Fibroblast of mammary gland (primary cell): ENCODE data around the gene FAM83E.

ENCODE experiments used
- DNase-seq: peaks from one replicate; pipeline ENCODE4 v3.0.0-alpha.2; 2010; ENCODE audit warnings: low read depth
- H3K4me3 ChIP-seq: 2 replicates; pipeline ENCODE4 v1.5.1; 2011; ENCODE audit warnings: low read depth, mild to moderate bottlenecking, low read length, moderate library complexity; ENCODE audit not compliant: control insufficient read depth
- TF ChIP-seq, protein P1 (sequence below): conservative IDR thresholded peaks from 2 replicates; pipeline ENCODE4 v1.5.1; 2011; ENCODE audit warnings: low read depth, low read length, inconsistent platforms; ENCODE audit not compliant: control insufficient read depth, insufficient read depth

Gene FAM83E

DNA sequence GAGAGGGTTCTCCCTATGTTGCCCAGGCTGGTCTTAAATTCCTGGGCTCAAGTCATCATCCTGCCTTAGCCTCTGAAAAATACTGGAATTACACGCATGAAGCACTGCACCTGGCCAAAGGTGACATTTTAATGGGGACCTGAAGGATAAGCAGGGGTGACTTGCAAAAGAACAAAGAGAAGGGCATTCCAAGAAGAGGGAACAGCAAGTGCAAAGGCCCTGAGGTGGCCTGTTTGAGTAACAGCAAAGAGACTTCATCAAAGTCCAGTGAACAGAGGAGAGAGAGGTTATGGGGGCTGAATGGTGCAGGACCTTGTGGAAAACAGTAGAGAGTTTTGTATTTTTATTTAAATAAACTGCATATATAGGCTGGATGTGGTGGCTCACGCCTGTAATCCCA lies 27.0 kb upstream of the FAM83E start:
- no peak overlapping the region for H3K4me3 ChIP-seq
- no peak for DNase-seq
- TF ChIP-seq, protein P1, sequence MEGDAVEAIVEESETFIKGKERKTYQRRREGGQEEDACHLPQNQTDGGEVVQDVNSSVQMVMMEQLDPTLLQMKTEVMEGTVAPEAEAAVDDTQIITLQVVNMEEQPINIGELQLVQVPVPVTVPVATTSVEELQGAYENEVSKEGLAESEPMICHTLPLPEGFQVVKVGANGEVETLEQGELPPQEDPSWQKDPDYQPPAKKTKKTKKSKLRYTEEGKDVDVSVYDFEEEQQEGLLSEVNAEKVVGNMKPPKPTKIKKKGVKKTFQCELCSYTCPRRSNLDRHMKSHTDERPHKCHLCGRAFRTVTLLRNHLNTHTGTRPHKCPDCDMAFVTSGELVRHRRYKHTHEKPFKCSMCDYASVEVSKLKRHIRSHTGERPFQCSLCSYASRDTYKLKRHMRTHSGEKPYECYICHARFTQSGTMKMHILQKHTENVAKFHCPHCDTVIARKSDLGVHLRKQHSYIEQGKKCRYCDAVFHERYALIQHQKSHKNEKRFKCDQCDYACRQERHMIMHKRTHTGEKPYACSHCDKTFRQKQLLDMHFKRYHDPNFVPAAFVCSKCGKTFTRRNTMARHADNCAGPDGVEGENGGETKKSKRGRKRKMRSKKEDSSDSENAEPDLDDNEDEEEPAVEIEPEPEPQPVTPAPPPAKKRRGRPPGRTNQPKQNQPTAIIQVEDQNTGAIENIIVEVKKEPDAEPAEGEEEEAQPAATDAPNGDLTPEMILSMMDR, result no peak

DNA sequence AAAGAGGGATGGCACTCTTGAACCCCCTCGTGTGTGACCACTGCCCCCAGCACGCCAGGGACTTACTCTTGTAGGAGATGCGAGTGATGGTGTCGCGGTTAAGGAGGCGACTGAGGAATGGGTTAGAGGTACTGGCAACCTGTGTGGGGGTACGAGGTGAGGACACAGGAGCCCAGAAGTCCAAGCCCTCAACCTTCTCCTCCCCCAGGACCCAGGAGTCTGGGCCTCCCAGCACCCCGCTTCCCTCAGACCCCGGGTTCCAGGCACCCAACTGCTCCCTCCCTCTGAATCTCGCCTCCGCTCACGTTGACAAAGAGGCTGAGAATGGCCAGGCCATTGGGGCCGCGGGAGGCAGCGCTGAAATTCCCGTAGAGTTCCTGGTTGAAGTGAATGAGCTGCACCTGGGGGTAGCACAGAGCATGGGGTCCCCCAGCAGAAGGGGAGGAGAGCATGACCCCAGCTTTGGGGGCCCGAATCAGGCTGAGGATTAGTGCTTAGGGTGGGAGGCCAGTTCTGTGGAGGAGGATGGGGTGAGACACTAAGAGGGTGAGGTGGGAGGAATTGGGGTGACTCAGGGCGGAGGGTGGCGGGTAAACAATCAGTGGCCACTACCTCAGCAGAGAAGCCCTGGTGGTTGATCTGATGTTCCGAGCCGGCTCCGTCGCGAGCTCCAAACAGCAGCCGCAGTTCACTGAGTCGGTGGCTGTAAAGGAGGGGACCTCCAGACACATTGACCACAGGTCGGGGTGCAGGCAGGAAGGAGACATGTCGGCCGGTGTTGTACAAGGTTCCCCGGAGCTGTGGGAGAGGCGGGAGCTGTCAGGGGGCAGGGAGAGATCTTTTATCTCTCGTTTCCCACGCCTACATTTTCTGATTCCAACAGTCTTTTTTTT lies 24.9 kb upstream of the FAM83E start:
- TF ChIP-seq, protein P1, result no peak
- no peak for DNase-seq
- no peak overlapping the region for H3K4me3 ChIP-seq

DNA sequence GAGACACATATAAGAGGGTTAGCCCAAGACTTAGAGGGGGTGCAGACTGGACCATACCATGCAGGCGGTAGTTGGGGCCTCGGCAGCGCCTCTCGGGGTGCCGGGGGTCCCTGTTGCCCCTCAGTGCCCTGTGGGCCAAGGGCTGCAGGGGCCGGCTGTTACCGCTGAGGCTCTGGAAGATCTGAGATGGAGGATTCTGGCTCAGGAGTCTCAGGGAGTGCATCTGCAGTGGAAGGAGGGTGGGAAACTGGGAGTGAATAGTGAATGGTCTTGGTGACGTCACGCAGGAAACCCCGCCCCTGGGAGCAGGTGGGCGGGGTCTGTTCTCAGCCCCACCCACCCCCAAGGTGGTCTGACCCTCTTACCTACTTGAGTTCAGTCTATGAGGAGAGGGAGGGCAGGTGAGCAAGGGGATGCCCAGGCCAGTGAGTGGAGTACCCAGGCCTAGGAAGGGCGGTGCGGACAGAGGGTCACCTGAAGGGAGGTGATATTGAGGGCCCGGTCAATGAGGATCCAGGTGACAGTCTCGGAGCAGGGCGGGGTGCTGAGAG lies 24.0 kb upstream of the FAM83E start:
- H3K4me3 ChIP-seq, result no peak overlapping the region
- TF ChIP-seq, protein P1, result no peak
- no peak for DNase-seq

DNA sequence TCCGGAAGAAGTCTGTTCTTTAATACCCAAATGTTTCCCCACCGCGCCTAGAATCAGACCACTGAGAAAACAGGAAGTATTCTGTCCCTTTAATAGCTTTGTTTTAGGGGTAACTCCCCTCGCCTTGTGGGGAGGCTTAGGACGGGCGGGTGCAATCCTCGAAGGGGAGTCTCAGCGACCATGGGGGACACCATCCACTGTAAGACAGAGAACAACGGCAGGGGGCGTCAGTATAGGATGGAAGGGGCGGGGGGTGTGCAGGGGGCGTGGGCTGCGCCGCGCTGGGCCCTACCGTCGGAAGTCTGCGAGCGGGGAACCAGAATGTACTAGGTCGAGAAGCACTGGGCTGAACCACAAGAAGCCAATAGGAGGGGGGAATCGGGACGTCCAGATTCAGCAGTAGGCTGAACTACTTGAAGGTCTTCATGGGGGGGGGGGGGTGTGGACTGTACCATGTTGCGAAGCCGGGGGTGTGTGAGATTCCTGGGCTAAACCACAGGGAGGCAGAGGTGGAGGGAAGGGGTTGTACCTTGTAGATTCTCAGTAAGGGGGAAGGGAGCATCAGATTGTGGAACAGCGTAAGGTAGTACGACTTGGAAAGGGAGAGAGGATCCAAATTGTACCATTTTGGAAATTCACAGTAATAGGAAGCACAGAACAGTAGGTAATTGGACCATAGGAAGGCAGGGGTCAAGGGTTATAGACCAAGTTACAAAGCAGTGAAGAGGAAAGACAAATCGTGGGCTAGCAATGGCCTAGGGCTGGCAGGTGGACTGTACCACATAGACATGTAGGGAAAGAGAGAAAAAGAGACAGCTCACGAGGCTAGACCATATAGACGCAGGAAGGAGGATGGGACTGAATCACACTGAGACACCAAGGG lies 23.3 kb upstream of the FAM83E start:
- peak; percentile 91 for DNase-seq
- H3K4me3 ChIP-seq, result peak overlapping the region; percentile 50
- TF ChIP-seq, protein P1, result no peak

- TF ChIP-seq, protein P1, result no peak
- DNase-seq, result peak; percentile 93
- H3K4me3 ChIP-seq, result peak overlapping the region; percentile 50
These were observed 22.6 kb upstream of the FAM83E start for GRCh38 chr19:48637449-48637947.

DNA sequence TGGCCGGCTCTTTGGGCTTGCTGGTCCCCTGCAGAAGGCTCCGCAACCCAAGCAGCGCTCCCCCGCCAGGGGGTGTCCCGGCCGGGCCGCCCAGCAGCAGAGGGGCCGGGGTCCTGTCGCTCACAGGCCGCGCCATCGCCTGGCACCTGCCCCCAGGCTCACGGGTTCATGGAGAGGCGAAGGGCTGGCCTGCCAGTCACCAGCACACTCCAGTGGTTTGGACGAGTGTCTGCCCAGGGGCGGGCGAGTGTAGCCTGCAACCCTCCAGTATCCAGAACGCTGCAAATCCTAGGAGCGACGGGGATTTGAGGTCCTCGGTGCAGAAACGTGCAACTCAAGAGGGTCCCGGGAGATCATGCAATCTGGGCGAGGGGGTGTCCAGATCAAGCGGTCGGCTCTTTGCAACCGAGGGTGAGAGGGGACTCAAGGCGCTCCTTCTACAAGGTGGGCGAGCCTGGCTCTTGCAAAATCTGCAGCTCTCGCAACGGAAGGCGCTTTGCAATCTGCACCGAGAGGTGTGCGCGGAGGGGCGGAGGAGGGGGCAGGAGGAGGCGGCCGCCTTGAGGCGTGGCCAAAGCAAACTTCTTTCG lies 22.1 kb upstream of the FAM83E start, which contains the start of gene DBP:
DBP (minus strand) TSS at position 521 of the 590 bp plus-strand sequence; CDS start at position 136, 385 bp downstream.
- TF ChIP-seq, protein P1, result no peak
- no peak for DNase-seq
- H3K4me3 ChIP-seq, result peak within 1 kb of the TSS; percentile 50
